Left renal cortex interstitium (tissue), 4 donors: Measurements from ENCODE around the gene OR2A1. TPM values are rescaled to one million over a fixed set of nuclear protein-coding genes. Genes with fewer than 3 reads are reported as not detected.
"Not testable (repeated sequence)": the region's sequence is repeated elsewhere in the genome, so short reads cannot be mapped to it uniquely, and the experiment has no call there.

ENCODE experiments used
- DNase-seq, 4 donors: peaks; one replicate each; pipeline ENCODE4 v3.0.0-alpha.2; 2013; ENCODE audit warnings: low read depth in 4 of 4, low spot score in 2 of 4, missing footprints in 1 of 4
- polyA plus RNA-seq, 4 donors: library from polyadenylated mRNA; unstranded; fragments of 120-200 nt; gene quantifications; one replicate each; pipeline ENCODE4 v1.2.1, GENCODE V29; 2013; ENCODE audit not compliant: insufficient read length in 4 of 4

The OR2A1 gene, protein sequence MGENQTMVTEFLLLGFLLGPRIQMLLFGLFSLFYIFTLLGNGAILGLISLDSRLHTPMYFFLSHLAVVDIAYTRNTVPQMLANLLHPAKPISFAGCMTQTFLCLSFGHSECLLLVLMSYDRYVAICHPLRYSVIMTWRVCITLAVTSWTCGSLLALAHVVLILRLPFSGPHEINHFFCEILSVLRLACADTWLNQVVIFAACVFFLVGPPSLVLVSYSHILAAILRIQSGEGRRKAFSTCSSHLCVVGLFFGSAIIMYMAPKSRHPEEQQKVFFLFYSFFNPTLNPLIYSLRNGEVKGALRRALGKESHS
- 1 to 10 TPM in 3 of 4 donors, under 1 TPM in 1; 0.68 to 1.9 (median 1.1) TPM for polyA plus RNA-seq

DNA sequence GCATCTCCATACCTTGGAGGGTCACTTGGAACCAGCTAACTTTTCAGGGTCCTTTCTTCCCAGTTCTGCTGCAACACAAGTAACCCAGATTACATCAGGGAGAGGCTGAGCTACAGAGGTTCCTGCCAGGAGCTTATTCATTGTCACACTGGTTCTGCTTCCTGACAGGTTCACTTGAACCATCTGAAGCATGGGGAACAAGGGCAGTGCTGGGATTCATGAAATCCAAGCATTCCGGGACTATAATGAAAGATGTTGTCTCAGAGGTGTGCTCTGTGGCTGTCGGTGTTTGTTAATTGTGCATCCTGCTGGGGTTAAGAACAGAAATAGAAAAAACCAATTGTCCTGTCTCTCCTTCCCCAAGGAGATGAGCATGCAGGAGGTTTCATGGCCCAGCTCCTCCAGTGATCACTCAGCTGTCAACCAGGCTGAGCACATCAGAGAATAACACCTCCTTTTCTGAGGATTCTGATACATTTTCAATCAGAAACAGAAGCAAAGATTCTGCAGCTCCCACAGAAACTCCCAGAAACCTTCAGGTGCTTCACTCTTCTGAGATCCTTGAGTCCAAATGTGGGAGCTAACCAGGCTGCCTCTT lies at the start of gene OR2A1:
Gene OR2A1 (plus strand): TSS at position 548 of the 598 bp plus-strand sequence. CDS start 5,706 bp downstream, outside the sequence.
- DNase-seq = not testable (repeated sequence)

DNA sequence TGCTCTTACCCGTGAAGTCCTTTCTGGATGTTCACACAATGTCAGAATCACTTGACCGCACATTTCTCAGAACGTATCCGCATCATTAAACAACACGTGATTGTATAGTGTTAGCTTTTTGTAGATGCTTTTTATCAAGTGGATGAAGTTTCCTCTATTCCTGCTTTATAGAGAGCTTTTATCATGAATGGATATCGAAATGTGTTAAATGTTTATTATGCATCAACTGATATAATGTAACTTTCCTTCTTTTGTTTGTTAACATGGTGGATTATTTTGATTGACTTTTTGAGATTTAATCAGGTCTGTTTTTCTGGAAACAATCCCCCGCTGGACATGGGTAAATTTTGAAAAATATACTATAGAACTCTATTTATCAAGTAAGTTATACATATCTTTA lies 47.5 kb upstream of the OR2A1 start, which contains the start of gene OR2A7:
Gene OR2A7 (minus strand): TSS at position 101 of the 400 bp plus-strand sequence. CDS start 5,164 bp downstream, outside the sequence.
- not testable (repeated sequence) for DNase-seq

DNA sequence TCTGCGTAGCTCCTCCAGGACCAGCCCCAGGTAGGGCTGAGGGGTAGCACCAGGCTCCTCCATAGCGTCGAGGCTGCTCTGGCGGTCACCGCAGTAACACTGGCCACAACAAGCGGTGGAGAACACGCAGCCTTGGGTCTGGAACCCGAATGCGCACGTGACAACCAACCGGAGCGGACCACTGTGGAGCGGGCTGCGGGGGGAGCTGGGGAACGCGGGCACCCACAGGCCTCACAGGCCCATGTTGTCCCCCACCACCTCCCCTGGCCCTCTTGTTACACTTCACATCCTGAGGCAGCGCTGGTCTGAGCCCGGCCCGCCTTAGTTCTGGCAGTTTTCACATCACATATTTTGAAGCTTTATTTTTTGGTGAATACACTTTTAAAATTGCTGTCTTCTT lies 43.0 kb upstream of the OR2A1 start, which contains the start of gene CTAGE8:
Gene CTAGE8 (minus strand): TSS at position 101 of the 400 bp plus-strand sequence. CDS start 38 bp downstream, at position 63.
- not testable (repeated sequence) for DNase-seq

DNA sequence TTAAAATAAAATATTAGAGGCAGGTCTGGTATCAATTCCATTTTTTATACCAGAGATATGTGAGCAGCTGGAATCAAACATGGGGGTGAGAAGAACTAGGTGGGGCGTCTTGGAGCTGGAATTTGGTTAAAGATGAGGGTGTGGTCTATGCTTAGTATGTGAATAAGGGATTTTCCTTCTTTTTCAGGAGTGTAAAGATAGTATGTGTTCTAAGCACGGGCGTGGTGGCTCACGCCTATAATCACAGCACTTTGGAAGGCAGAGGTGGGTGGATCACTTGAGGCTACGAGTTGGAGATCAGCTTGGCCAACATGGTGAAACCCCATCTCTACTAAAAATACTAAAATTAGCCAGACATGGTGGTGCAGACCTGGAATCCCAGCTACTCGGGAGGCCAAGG lies 36.9 kb upstream of the OR2A1 start:
- DNase-seq = not testable (repeated sequence)

DNA sequence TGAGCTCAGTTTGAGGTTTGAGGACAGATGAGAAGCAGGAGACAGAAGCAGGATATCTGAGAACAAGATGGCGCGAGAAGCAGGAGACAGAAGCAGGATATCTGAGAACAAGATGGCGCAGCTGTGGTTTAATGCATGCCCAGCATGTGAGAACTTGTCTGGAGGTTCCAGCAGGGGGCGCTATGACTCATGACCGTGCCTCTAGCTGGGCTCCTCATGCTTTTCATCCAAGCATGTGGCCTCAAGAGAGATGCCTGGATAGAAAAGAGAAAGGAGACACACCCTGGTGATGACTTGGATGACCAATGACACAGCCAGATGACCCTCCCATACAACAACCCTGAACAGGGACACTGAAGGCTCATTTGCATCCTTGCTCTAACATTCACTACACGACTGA lies 32.2 kb upstream of the OR2A1 start:
- DNase-seq = not testable (repeated sequence)

DNA sequence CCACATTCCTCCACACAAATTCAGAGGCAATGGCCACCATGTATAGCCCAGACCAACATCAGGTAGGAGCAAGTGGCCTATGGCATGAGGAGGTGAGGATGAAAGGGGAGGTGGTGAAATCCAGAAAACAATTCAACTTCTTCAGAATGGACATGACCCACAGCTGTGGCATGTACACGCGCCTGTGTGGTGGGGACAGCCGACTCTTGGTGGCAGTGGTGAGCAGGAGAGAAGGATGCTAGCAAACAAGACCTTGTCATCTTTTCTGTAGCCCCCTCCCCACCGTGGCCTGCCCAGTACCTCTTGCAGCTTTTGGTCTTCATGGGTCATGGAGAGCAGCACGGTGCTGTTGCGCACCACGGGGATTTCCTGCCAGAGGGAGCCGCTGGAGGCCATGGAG lies 30.2 kb upstream of the OR2A1 start:
- not testable (repeated sequence) for DNase-seq

DNA sequence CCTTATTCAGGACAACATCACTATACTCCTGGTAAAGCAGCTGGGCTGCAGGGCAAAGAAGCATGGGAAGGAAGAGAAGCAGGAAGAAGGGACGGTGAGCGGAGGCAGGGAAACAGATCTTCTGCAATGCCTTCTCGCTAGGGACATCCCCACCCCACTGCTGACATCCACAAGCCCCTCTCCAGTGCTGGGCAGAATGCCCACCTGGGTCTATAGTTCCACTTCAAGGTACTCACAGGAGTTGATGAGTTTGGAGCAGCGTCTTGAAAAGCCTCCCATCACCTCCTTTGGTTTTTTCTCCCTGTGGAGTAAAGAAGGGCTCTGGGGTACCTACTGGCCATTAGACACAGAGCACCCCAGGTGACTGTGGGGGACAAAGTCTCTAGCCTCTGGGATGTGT lies 29.7 kb upstream of the OR2A1 start:
- DNase-seq = not testable (repeated sequence)

DNA sequence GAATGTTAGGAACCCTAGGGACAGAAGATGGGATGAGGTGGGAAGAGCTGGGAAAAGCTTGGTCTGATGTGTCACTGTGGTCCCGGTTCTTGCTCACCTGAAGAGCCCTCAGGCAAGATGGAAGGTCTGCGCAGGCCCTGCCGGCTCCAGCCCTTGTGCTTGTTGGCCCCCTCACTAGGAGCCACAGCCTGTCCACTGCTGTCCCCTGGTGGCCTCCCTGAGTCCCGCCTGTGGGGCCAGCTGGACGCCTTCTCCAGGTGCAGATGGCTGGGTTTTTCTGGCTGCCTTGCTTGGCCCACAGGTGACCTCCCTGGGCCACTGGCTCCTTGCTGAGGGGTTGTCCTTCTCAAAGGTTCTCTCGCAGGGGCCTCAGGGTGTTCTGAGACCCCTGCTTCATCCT lies 28.5 kb upstream of the OR2A1 start:
- not testable (repeated sequence) for DNase-seq

DNA sequence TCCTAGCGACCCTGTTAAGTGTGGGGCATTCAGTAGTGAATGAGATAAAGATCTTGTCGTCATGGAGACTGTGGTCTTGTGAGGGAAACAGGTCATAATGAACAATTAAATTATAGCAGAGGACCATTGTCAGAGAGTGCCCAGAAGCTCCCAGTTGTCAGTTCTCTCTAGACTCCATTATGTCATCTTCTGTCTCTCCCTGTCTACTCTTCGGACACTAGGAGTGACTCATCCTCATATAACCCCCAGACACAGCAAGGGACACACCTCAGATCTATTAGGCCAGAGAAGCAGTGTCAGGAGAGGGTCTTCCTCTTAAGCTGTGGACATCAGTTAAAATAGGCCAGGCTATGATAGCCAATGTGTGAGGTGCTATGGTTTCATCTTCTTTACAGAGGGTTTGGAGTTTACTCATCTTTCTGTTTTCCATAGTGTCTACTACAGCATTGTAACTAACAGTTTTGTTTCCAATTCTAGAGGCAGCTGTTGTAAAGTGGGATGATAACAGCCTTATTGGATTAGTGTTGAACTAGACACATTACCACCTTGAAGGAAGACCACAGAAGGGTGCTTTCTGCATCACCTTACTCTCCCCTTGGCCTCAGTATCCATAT lies 24.9 kb upstream of the OR2A1 start:
- not testable (repeated sequence) for DNase-seq

DNA sequence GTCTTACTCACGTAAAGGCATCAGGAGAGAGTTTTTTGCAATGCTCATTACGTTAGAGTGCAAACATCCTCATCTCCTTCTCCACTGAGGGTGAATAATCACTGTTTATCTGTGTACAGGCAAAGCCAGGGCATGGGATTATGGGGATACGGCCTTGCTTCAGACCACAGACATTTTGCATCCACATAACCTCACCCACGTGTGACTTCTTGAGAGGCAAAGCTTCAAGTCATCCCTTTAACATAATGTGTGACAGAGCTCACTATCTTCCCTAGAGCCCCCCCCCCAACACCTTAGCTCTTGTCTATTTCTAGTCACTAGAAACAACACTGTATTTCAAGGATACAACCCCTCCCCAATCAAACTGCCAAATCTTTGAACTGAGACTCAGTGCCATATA lies 20.6 kb upstream of the OR2A1 start:
- not testable (repeated sequence) for DNase-seq

DNA sequence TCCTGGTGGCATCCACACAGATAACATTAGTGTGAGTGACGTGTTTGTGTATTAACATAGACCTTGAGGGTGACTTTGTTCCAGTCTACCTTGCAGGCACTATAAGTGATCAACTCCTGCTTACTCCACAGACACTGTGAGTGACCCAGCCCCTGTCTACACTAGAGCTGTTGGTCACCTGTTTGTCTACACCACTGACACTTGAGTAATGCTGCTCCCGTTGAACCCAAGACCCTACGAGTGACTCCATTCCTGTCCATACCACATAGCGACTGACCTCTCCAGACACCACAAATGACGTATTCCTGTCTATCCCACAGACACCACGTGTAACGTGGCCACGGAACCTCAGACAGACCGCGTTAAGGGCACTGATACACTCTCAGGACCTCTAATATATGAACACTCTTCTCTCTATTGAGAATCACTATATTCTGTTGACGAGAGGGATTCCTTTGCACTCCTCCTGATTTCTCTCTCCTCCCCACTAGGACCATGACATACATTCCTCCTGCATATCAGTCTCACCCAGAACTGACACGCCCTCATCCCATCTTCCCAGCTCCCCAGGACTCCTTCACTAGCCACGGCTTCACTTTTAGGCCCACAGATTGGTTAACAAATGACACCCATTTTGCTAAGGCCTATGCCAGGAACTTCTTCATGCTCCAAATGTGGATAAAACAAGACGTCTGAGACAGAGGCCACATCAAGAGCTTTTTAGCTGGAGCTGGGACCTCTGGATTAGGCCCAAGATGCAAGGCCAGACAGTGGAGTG lies 19.6 kb upstream of the OR2A1 start:
- DNase-seq = not testable (repeated sequence)

DNA sequence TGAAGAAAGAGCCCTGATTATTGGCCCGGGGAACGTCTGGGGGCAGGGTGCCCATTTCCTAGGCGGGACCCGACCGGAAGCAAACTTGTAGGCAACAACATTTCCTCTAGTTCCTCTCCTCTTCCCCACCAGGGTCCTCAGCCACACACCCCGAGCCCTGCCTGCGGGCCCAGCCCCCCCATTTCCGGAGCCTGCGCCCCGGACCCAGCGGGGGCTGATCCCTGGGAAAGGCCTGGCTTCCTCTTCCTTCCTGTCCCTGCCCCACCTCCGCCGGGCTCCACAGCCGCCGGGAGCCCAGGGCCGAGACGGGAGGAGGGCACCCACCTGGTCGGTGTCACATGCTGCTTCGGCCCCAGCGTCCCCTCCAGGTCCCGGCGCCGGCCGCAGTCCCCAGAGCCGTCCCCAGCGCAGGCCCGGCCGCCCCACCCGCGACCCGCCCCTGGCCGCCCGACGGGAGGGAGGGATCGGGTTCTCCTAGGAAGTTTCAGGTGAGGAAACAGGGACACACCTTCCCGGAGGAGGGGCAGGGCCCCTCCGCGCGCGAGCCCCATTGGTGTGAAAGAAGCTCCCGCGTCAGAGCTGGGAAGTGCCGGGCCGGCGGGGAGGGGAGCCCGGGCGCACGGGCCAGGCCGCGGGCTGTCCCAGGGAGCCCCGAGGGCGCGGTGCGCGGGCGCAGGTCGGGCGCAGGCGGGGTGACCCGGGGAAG lies 18.3 kb upstream of the OR2A1 start:
- DNase-seq = not testable (repeated sequence)

DNA sequence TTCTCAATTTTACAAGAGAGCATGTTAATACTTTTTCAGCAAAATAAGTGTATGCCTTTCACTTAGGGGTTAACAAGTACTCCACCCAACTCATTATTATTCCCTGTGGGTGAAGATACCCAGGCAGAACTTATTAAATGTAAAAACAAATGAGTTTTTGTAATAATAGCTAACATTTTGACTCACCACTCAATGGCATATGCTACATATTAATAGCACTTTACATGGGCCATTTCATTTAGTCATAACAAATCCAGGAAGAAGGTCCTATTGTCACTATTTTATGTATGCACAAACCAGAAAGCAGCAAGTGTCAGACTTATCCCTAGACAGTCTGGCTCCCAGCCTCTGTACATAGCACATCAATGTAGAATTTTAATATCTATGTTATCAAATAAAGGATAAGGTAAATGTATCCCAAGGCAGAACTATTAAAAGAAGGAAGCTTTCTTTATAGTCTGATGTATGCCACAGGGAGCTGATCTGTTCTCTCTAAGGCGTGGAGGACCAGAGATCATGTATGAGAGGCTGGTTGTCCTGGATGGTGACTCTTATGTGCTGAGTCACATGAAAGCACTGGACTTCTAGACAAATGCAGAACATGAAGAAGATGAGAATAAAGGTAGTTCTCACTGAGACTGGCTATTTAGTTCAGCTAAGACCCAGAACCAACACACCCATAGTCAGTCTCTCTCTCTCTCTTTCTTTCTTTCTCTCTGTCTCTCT lies 9.5 kb upstream of the OR2A1 start:
- not testable (repeated sequence) for DNase-seq

DNA sequence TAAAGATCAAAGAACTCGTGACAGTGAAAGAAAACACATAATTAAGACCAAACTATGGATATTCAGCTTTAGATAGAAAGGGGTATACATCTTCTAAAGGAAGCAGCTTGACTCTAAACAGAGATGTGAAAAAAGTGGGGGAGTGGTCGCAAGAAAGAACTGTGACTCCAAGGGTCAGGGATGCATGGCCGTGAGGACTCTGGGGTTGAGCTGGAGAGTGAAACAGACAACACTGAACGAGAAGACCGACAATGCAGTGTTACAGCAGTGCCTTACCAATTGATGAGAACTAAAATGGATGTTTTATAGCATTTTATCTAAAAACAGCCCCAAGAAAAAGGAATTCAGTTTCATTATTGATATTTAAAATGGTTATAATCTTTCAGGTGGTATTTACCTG lies 8.6 kb upstream of the OR2A1 start:
- not testable (repeated sequence) for DNase-seq

DNA sequence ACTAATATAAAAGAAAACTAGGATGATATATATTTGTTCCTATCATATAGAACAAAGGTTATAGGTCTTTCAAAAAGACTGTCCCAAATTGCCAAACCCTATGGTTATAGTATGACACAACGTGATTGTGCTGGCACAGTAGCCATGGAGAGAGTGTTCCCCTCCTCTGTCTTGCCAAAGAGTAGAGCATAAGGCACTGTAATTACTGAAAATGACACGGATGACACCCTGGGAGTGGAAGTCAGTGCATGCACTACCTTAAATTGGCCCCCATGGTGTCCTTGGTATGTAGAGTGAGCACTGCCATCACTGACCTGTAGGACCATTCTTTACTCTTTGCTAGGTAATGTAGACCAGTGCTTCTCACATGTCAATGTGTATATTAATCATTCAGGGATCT lies 7.1 kb upstream of the OR2A1 start:
- DNase-seq = not testable (repeated sequence)

DNA sequence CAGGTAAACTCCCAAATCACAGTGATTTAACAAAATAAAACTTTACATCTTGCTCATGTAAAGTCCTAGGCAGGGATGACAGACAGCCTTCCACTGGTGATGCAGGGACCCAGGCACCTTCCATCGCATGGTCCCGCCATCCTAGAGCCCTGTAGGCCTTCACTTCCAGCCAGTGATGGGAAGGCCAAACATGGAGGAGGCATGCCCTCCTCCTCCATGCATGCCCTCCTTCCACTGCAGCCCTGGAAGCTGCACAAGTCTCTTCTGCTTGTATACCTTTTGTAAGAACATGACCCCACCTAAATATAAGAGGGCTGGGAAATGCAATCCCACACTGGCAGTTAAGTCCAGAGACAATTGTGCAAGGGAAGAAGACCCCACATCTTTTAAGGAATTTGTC lies 2.5 kb upstream of the OR2A1 start:
- not testable (repeated sequence) for DNase-seq

DNA sequence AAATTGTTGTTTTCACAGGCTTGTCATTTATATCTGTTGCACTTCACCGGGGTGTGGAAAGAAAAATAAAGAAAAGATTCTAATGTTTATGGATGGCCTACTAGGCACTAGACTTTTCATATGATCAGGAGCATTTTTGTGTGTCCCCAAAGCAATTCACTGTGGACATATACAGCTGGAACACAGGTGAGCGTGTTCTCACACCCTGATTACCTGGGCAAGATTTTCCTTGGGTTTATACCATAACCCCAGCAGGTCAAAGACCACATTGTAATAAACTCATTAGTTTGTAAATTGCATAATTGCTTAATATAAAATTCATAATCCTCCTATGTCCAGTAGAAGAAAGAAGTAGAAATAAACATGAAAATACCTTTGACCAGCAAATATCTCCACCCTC lies 1.0 kb upstream of the OR2A1 start:
- DNase-seq = not testable (repeated sequence)

DNA sequence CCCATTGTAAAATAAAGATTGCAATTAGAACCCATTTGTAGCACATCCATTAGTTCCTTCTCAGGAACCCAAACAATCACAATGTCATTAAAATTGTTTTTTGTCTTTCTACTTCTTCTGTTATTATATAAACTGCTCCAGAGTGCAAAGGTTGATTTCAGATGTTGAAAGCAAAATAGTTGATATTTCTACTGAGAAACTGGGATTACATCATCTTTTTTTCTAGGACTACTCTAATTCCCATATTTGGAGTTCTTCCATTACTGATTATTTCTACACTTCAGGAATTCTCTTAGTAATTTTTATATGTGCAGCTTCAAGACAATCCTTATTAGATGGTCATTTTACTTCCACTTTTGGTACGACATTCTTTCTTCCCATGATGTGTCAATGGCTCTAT lies 5.3 kb downstream of the OR2A1 start:
- DNase-seq = not testable (repeated sequence)

DNA sequence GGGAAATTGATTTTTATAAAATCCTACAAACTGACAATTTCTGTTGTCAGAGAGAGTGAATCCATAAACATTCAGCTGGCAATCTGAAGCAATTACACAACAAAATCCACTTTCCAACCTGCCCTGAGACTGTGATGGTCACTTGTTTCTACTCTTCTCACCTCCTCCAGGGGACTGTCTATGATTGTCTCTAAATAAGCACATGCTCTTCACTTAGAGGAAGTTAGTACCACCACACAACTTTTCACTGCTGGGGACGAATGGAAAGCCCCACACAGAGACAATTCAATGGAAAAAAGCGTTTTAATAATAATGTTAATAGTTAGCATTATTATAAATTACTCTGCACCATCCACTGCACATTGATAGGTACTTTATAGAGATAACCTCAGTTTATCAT lies 7.3 kb downstream of the OR2A1 start:
- not testable (repeated sequence) for DNase-seq
